CD4-positive, alpha-beta T cell treated with Interleukin-10 for 1 hour (primary cell): Measurements from ENCODE around the gene ZNF492.
"Not testable (repeated sequence)": the region's sequence is repeated elsewhere in the genome, so short reads cannot be mapped to it uniquely, and the experiment has no call there.

Experiments used
- DNase-seq: peaks from one replicate; pipeline ENCODE4 v3.0.0-alpha.2; 2020

Gene ZNF492

GRCh38 chr19:22617614-22618320 lies 16.4 kb upstream of the ZNF492 start:
- no peak for DNase-seq

GRCh38 chr19:22619371-22619770 lies 14.8 kb upstream of the ZNF492 start:
- DNase-seq = no peak

GRCh38 chr19:22619932-22620331 lies 14.2 kb upstream of the ZNF492 start:
- no peak for DNase-seq

GRCh38 chr19:22620401-22620800 lies 13.7 kb upstream of the ZNF492 start:
- DNase-seq = no peak

GRCh38 chr19:22620912-22621311 lies 13.2 kb upstream of the ZNF492 start:
- DNase-seq = no peak

- DNase-seq = no peak
These were observed 12.1 kb upstream of the ZNF492 start for GRCh38 chr19:22622020-22622419.

GRCh38 chr19:22622901-22623840 lies 11.0 kb upstream of the ZNF492 start:
- DNase-seq = no peak

- DNase-seq = no peak
These were observed 10.3 kb upstream of the ZNF492 start for GRCh38 chr19:22623841-22624221.

GRCh38 chr19:22625266-22626035 lies 8.7 kb upstream of the ZNF492 start:
- DNase-seq = no peak

- no peak for DNase-seq
These were observed 6.6 kb upstream of the ZNF492 start for GRCh38 chr19:22627526-22627925.

- DNase-seq = no peak
These were observed 5.7 kb upstream of the ZNF492 start for GRCh38 chr19:22628401-22628800.

GRCh38 chr19:22634450-22634827 lies 315 bp downstream of the ZNF492 start:
- no peak for DNase-seq

GRCh38 chr19:22685493-22685892 lies 51.4 kb downstream of the ZNF492 start:
- not testable (repeated sequence) for DNase-seq

GRCh38 chr19:22702661-22703060 lies 68.5 kb downstream of the ZNF492 start:
- DNase-seq = not testable (repeated sequence)

GRCh38 chr19:22703096-22703495 lies 69.0 kb downstream of the ZNF492 start:
- not testable (repeated sequence) for DNase-seq

- no peak for DNase-seq
These were observed 74.9 kb downstream of the ZNF492 start for GRCh38 chr19:22708983-22709382.
